GM12891 (cell line): ENCODE data around the gene SPAG5.

ENCODE experiments used
- DNase-seq: peaks from one replicate; pipeline ENCODE4 v3.0.0; 2011; ENCODE audit warnings: low spot score; ENCODE audit not compliant: insufficient read length
- FAIRE-seq: peaks from 2 replicates; lab custom pipeline; 2011; peaks lifted over from hg19 to GRCh38; lab: Jason Lieb, UNC
- PAX5 ChIP-seq: IDR thresholded peaks from 2 replicates; pipeline ENCODE4 v1.6.1; 2011; ENCODE audit warnings: low read length, moderate library complexity, mild to moderate bottlenecking; ENCODE audit not compliant: insufficient read depth, severe bottlenecking
- POLR2A ChIP-seq: IDR thresholded peaks from 2 replicates; pipeline ENCODE4 v1.6.1; 2011; ENCODE audit warnings: low read depth, low read length, control low read depth
- POLR2AphosphoS5 ChIP-seq: IDR thresholded peaks from 2 replicates; pipeline ENCODE4 v1.6.1; 2011; ENCODE audit warnings: low read depth, low read length, control low read depth
- POU2F2 ChIP-seq: IDR thresholded peaks from 2 replicates; pipeline ENCODE4 v1.6.1; 2011; ENCODE audit warnings: low read depth, mild to moderate bottlenecking, control low read depth, low read length, moderate library complexity
- SPI1 ChIP-seq: IDR thresholded peaks from 2 replicates; pipeline ENCODE4 v1.6.1; 2011; ENCODE audit warnings: low read depth, low read length, control low read depth
- TAF1 ChIP-seq: IDR thresholded peaks from 2 replicates; pipeline ENCODE4 v1.6.1; 2011; ENCODE audit warnings: low read depth, low read length, control low read depth

SPAG5 gene

GRCh38 chr17:28634206-28634865, 35.5 kb upstream of the SPAG5 start:
- DNase-seq (no peak), FAIRE-seq (no peak)

GRCh38 chr17:28626818-28627217, 28.0 kb upstream of the SPAG5 start:
- no peak for DNase-seq
- TF ChIP-seq SPI1 = no peak
- TF ChIP-seq PAX5 = no peak
- TF ChIP-seq TAF1 = no peak
- no peak for TF ChIP-seq POLR2AphosphoS5
- TF ChIP-seq POU2F2 = no peak
- no peak for TF ChIP-seq POLR2A
- FAIRE-seq = no peak

More at GRCh38 chr17:28634206-28634865, 35.5 kb upstream of the SPAG5 start:
- TF ChIP-seq POU2F2 (no peak), SPI1 (no peak), POLR2A (no peak), PAX5 (no peak)

- DNase-seq (no peak), FAIRE-seq (no peak)
- no peak for TF ChIP-seq POU2F2
- no peak for TF ChIP-seq POLR2A
- TF ChIP-seq PAX5 = no peak
- no peak for TF ChIP-seq POLR2AphosphoS5
- no peak for TF ChIP-seq SPI1
- TF ChIP-seq TAF1 = no peak
Measured at GRCh38 chr17:28624148-28624547, 25.3 kb upstream of the SPAG5 start.

GRCh38 chr17:28623696-28624095, 24.9 kb upstream of the SPAG5 start:
- TF ChIP-seq TAF1 = no peak
- TF ChIP-seq POU2F2 = no peak
- no peak for TF ChIP-seq PAX5
- TF ChIP-seq POLR2AphosphoS5 = no peak
- no peak for TF ChIP-seq SPI1
- TF ChIP-seq POLR2A = no peak
- FAIRE-seq = no peak
- no peak for DNase-seq

- FAIRE-seq (no peak), DNase-seq (no peak)
- TF ChIP-seq TAF1 (no peak), POLR2A (no peak), SPI1 (no peak), POU2F2 (no peak), POLR2AphosphoS5 (no peak), PAX5 (no peak)
Measured at GRCh38 chr17:28622186-28622585, 23.4 kb upstream of the SPAG5 start.

GRCh38 chr17:28620010-28620409, 21.2 kb upstream of the SPAG5 start:
- DNase-seq (no peak), FAIRE-seq (no peak)
- TF ChIP-seq TAF1 = no peak
- no peak for TF ChIP-seq POLR2AphosphoS5
- no peak for TF ChIP-seq POLR2A
- TF ChIP-seq PAX5 = no peak
- no peak for TF ChIP-seq SPI1
- TF ChIP-seq POU2F2 = no peak

GRCh38 chr17:28618464-28618863, 19.6 kb upstream of the SPAG5 start:
- FAIRE-seq (no peak), DNase-seq (no peak)
- TF ChIP-seq POLR2A (no peak), POLR2AphosphoS5 (no peak), PAX5 (no peak), SPI1 (no peak), TAF1 (no peak), POU2F2 (no peak)

- TF ChIP-seq TAF1 = no peak
- no peak for TF ChIP-seq PAX5
- TF ChIP-seq SPI1 = no peak
- TF ChIP-seq POU2F2 = no peak
- no peak for TF ChIP-seq POLR2AphosphoS5
- no peak for TF ChIP-seq POLR2A
- FAIRE-seq = no peak
Measured at GRCh38 chr17:28616281-28616680, 17.5 kb upstream of the SPAG5 start.

GRCh38 chr17:28615260-28615940, 16.6 kb upstream of the SPAG5 start:
- DNase-seq (no peak), FAIRE-seq (no peak)
- TF ChIP-seq SPI1 = peak; percentile 82
- TF ChIP-seq POU2F2 = no peak

More at GRCh38 chr17:28616281-28616680, 17.5 kb upstream of the SPAG5 start:
- DNase-seq = no peak

GRCh38 chr17:28613931-28614381, 15.1 kb upstream of the SPAG5 start, which contains the start of gene RSKR:
RSKR (minus strand) TSS chr17:28614185; CDS start chr17:28614161, 24 bp downstream.
- no peak for TF ChIP-seq PAX5
- TF ChIP-seq POLR2A = 0 out of 2 replicates have a peak, but pooled peaks have one; percentile 0
- no peak; the same call in 1 of the 2 replicates for TF ChIP-seq POLR2AphosphoS5
- no peak for TF ChIP-seq SPI1
- no peak for TF ChIP-seq TAF1
- no peak for TF ChIP-seq POU2F2
- FAIRE-seq = no peak
- DNase-seq = no peak
